Body of pancreas (tissue), 4 donors: Measurements from ENCODE around the gene TCP11L2. TPM values are rescaled to one million over a fixed set of nuclear protein-coding genes. Genes with fewer than 3 reads are reported as not detected.
A peak's percentile ranks its signal among the peaks of the same experiment; 100 is the strongest.

ENCODE experiments used
- ATAC-seq: fragments of 150-250 bp; one replicate; pipeline ENCODE4 v1.9.1; 2016
- DNase-seq, 4 donors: peaks; one replicate each; pipeline ENCODE4 v3.0.0-alpha.2; 2019
- H3K27ac ChIP-seq, 4 donors: fragments of 200-600 bp; sonication (generic); 1 replicate in 3 of 4; 2 replicates in 1 of 4; pipeline versions ENCODE4 v1.5.1 to v1.6.1; 2016 to 2019; ENCODE audit warnings: mild to moderate bottlenecking in 1 of 4, mixed read lengths in 1 of 4, moderate library complexity in 1 of 4
- H3K27me3 ChIP-seq, 2 donors: fragments of 200-600 bp; sonication (generic); one replicate each; pipeline ENCODE4 v1.6.0; 2016; ENCODE audit warnings: mild to moderate bottlenecking in 1 of 2
- H3K36me3 ChIP-seq, 2 donors: fragments of 200-600 bp; sonication (generic); replicated peaks in 1 of 2; 2 replicates each; pipeline ENCODE4 v1.5.1; 2016; ENCODE audit warnings: low read depth in 2 of 2; ENCODE audit not compliant: insufficient read depth in 1 of 2
- H3K4me1 ChIP-seq: fragments of 200-600 bp; sonication (generic); one replicate; pipeline ENCODE4 v1.6.0; 2016
- H3K4me3 ChIP-seq, 2 donors: fragments of 200-600 bp; sonication (generic); 1 replicate in 1 of 2; 2 replicates in 1 of 2; pipeline ENCODE4 v1.5.1; 2016 to 2019
- H3K9me3 ChIP-seq, 3 donors: fragments of 200-600 bp; sonication (generic); 1 replicate in 2 of 3; 2 replicates in 1 of 3; pipeline ENCODE4 v1.5.1; 2016
- CTCF ChIP-seq, 7 experiments: fragments of 450-650 bp in 4 of 7; fragments of 200-600 bp in 3 of 7; sonication (generic) in 3 of 7; IDR thresholded peaks; one replicate each; pipeline ENCODE4 v1.5.1; 2016 to 2019; ENCODE audit warnings: antibody characterized with exemption in 7 of 7
- POLR2A ChIP-seq, 3 donors: fragments of 450-650 bp; IDR thresholded peaks; one replicate each; pipeline ENCODE4 v1.6.1; 2016; ENCODE audit warnings: antibody characterized with exemption in 3 of 3, mild to moderate bottlenecking in 2 of 3
- WGBS, 2 donors: methylation state at CpG; one replicate each; pipeline ENCODE4 v1.1.5; 2017; 5-methylcytosine and 5-hydroxymethylcytosine counted together
- intact Hi-C: fragments of 100-400 bp; cut with DNase I; formaldehyde crosslinking; loops from one replicate; pipeline ENCODE4 v1.15.1; 2023
- total RNA-seq, 2 donors: library from RNA; depleted of rRNA; stranded (reverse); fragments of >200 nt; gene quantifications; one replicate each; pipeline ENCODE4 v1.1.0, GENCODE V29; 2016

The TCP11L2 gene
- total RNA-seq, 2 donors from 2014 or later: 16.1 to 19.1 TPM

GRCh38 chr12:106275458-106275857, 27.1 kb upstream of the TCP11L2 start:
- ATAC-seq: peak; percentile 3
- H3K27ac ChIP-seq: peak overlapping the region in 3 of 4 donors; percentile 91 to 94 (median 92)
- H3K4me1 ChIP-seq: peaks cover 42% of the 10 kb centered on the region
- intact Hi-C loops: no loop called here
- TF ChIP-seq POLR2A (IDR thresholded peaks at IDR 0.05) (no peak), CTCF (IDR thresholded peaks at IDR 0.05) (no peak)
- H3K36me3 ChIP-seq: no peaks in the 10 kb centered on the region
- no peaks in the 10 kb centered on the region for H3K27me3 ChIP-seq
- WGBS, 2 donors: 39 to 51% methylated on average over 9 of the region's 9 CpGs
- DNase-seq: peak in 2 of 4 donors; percentile 14 to 29
- H3K9me3 ChIP-seq: no peaks in the 10 kb centered on the region
- no peak overlapping the region for H3K4me3 ChIP-seq

- TF ChIP-seq CTCF (IDR thresholded peaks at IDR 0.05) (no peak), POLR2A (IDR thresholded peaks at IDR 0.05) (no peak)
- DNase-seq: no peak
- intact Hi-C loops: no loop called here
- ATAC-seq: no peak
- Histone ChIP-seq H3K36me3 (no peaks in the 10 kb centered on the region), H3K4me3 (no peak overlapping the region), H3K27me3 (no peaks in the 10 kb centered on the region), H3K4me1 (peaks cover 40% of the 10 kb centered on the region), H3K9me3 (no peaks in the 10 kb centered on the region), H3K27ac (peak overlapping the region in 1 of 4 donors; percentile 91)
- 84 to 95% methylated on average over 4 of the region's 4 CpGs for WGBS, 2 donors
These were observed 26.3 kb upstream of the TCP11L2 start for GRCh38 chr12:106276032-106276740.

- Histone ChIP-seq H3K27ac (no peak overlapping the region), H3K4me3 (no peak overlapping the region), H3K27me3 (no peaks in the 10 kb centered on the region), H3K9me3 (no peaks in the 10 kb centered on the region), H3K36me3 (no peaks in the 10 kb centered on the region), H3K4me1 (peaks cover 20% of the 10 kb centered on the region)
- ATAC-seq (no peak), DNase-seq (no peak)
- WGBS, 2 donors: 66 to 68% methylated on average over 4 of the region's 4 CpGs
- TF ChIP-seq CTCF (IDR thresholded peaks at IDR 0.05) (no peak), POLR2A (IDR thresholded peaks at IDR 0.05) (no peak)
- intact Hi-C loops: loop anchor here (5.0 kb wide), 1 partner anchor 53 kb away; no protein-coding TSS in a partner anchor
These were observed 22.4 kb upstream of the TCP11L2 start for GRCh38 chr12:106280106-106280505.

DNA sequence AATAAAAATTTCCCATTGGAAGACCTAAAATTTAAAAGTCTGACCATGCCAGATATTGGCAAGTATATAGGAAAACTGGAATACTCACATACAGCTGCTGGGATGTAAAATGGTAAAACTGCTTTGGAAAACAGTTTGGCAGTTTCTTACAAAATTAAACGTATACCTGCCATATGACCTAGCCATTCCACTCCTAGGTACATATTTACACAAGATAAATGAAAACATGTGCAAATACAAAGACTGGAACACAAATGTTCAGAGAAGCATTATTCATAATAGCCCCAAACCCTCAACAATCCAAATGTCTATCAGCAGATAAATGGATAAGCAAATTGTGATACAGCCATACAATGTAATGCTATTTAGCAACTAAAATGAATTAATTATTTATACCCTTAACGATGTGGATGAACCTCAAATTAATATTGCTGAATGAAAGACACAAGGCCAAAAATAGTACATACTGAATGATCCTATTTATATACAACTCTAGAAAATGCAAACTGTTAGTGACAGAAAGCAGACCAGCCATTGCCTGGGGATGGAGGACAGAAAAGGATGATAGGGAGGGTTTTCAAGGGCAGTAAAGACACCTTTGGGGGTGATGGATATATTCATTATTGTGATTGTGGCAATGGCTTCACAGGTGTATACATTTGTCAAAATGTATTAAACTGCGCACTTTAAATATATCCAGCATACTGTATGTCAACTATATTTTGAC, 21.3 kb upstream of the TCP11L2 start:
- DNase-seq (no peak), ATAC-seq (no peak)
- Histone ChIP-seq H3K27ac (no peak overlapping the region), H3K27me3 (no peaks in the 10 kb centered on the region), H3K4me3 (no peak overlapping the region), H3K4me1 (peaks cover 12% of the 10 kb centered on the region), H3K36me3 (no peaks in the 10 kb centered on the region), H3K9me3 (no peaks in the 10 kb centered on the region)
- no peak for TF ChIP-seq CTCF (IDR thresholded peaks at IDR 0.05)
- intact Hi-C loops: loop anchor here (5.0 kb wide), 1 partner anchor 54 kb away; no protein-coding TSS in a partner anchor
- WGBS, 2 donors: 42 to 48% methylated on average over 3 of the region's 3 CpGs
